K562 (cell line): Measurements from ENCODE around the gene HOXD9. TPM values are rescaled to one million over a fixed set of nuclear protein-coding genes. Genes with fewer than 3 reads are reported as not detected.

Source experiments
- ATAC-seq: fragments of 200-7000 bp; cut with Tn5 transposase; 3 replicates; pipeline ENCODE4 v1.9.1; 2020; ENCODE audit warnings: moderate library complexity
- BruUV-seq: library from RNA; stranded (reverse); fragments of 400-500 nt; replicated peaks from 2 replicates; lab custom pipeline; 2021; lab: Mats Ljungman, UMichigan
- CTCF ChIA-PET: fragments of 300-600 bp; formaldehyde crosslinking; extraction: SDS; loops from one replicate; lab custom pipeline; 2021; ENCODE audit warnings: low intra/inter-chr PET ratio; lab: Yijun Ruan, JAX
- POLR2A ChIA-PET: fragments of 300-600, 350-650 bp; sonication (Branson Sonifier 250); formaldehyde crosslinking; extraction: SDS; loops from one replicate; lab custom pipeline; 2021; ENCODE audit warnings: antibody characterized with exemption, inconsistent platforms; lab: Yijun Ruan, JAX
- DNase-seq, 4 experiments: peaks; one replicate each; pipeline versions ENCODE4 v3.0.0 to v3.0.0-alpha.2; 2011 to 2018; ENCODE audit warnings: low spot score in 3 of 4, mixed read lengths in 3 of 4; ENCODE audit errors: extremely low read depth in 1 of 4
- FAIRE-seq: peaks from 2 replicates; lab custom pipeline; 2011; peaks lifted over from hg19 to GRCh38; lab: Jason Lieb, UNC
- H2AFZ ChIP-seq: 2 replicates; pipeline ENCODE4 v1.6.0; 2011; ENCODE audit warnings: low read depth, low read length, control low read depth, inconsistent platforms
- H3K27ac ChIP-seq: fragments of 200-600 bp; 3 replicates; pipeline ENCODE4 v1.8.0; 2011; ENCODE audit warnings: low read depth, mild to moderate bottlenecking, control low read depth, inconsistent platforms, low read length, moderate library complexity, mixed read lengths; ENCODE audit errors: extremely low read depth
- H3K27me3 ChIP-seq, 2 experiments: fragments of 300-600 bp in 1 of 2; 2 replicates in 1 of 2; 3 replicates in 1 of 2; pipeline versions ENCODE4 v1.6.0 to v1.8.0; 2011; ENCODE audit warnings: inconsistent platforms in 2 of 2, low read length in 2 of 2, mild to moderate bottlenecking in 1 of 2, mixed read lengths in 1 of 2, moderate library complexity in 1 of 2; ENCODE audit not compliant: control insufficient read depth in 2 of 2, insufficient read depth in 2 of 2
- H3K36me3 ChIP-seq: fragments of 300-600 bp; 3 replicates; pipeline ENCODE4 v1.8.0; 2011; ENCODE audit warnings: mild to moderate bottlenecking, low read length, inconsistent platforms; ENCODE audit not compliant: control insufficient read depth, insufficient read depth
- H3K4me1 ChIP-seq, 2 experiments: fragments of 200-600 bp in 1 of 2; replicated peaks in 1 of 2; 2 replicates in 1 of 2; 3 replicates in 1 of 2; pipeline versions ENCODE4 v1.5.1 to v1.8.0; 2011; ENCODE audit warnings: inconsistent platforms in 2 of 2, low read length in 2 of 2, mild to moderate bottlenecking in 1 of 2, mixed read lengths in 1 of 2, moderate library complexity in 1 of 2; ENCODE audit not compliant: control insufficient read depth in 2 of 2, insufficient read depth in 2 of 2
- H3K4me2 ChIP-seq: 2 replicates; pipeline ENCODE4 v1.6.1; 2011; ENCODE audit warnings: low read length, control low read depth, inconsistent platforms, mixed read lengths; ENCODE audit not compliant: insufficient read depth
- H3K4me3 ChIP-seq: fragments of 200-600 bp; sonication (generic), shearing (Covaris generic); 2 replicates; pipeline ENCODE4 v1.5.1; 2016; ENCODE audit warnings: control low read depth, inconsistent platforms
- H3K79me2 ChIP-seq: fragments of 200-600 bp; 3 replicates; pipeline ENCODE4 v1.8.0; 2011; ENCODE audit warnings: low read length, inconsistent platforms; ENCODE audit not compliant: control insufficient read depth, insufficient read depth
- H3K9ac ChIP-seq, 2 experiments: 2 replicates each; pipeline versions ENCODE4 v1.6.0 to v1.6.1; 2011; ENCODE audit warnings: low read depth in 2 of 2, low read length in 2 of 2, control low read depth in 1 of 2, inconsistent platforms in 1 of 2, mild to moderate bottlenecking in 1 of 2, mixed read lengths in 1 of 2; ENCODE audit not compliant: insufficient read depth in 1 of 2
- H3K9me1 ChIP-seq: one replicate; pipeline ENCODE4 v1.6.0; 2011; ENCODE audit warnings: inconsistent platforms, mild to moderate bottlenecking, low read length, moderate library complexity; ENCODE audit not compliant: control insufficient read depth, insufficient read depth
- H3K9me3 ChIP-seq: replicated peaks from 2 replicates; pipeline ENCODE4 v1.5.1; 2011; ENCODE audit warnings: low read depth, low read length, inconsistent platforms; ENCODE audit not compliant: control insufficient read depth, insufficient read depth
- H4K20me1 ChIP-seq: replicated peaks from 2 replicates; pipeline ENCODE4 v1.6.1; 2011; ENCODE audit warnings: low read length, inconsistent platforms, mixed read lengths; ENCODE audit not compliant: control insufficient read depth, insufficient read depth
- PCBP1 ChIP-seq: fragments of 200-400 bp; formaldehyde crosslinking; IDR thresholded peaks from 2 replicates; pipeline ENCODE4 v1.6.1; 2018; ENCODE audit warnings: mild to moderate bottlenecking, low read depth, low read length; ENCODE audit not compliant: poor library complexity, severe bottlenecking
- SIN3B ChIP-seq: fragments of 450-650 bp; IDR thresholded peaks from 2 replicates; pipeline ENCODE4 v1.6.1; 2017; ENCODE audit warnings: low read depth, mild to moderate bottlenecking, moderate library complexity
- USF1 ChIP-seq: sonication (generic); formaldehyde crosslinking; IDR thresholded peaks from 2 replicates; pipeline ENCODE4 v1.9.0; 2022; ENCODE audit warnings: mild to moderate bottlenecking, missing genetic modification reagents
- USF2 ChIP-seq: sonication (generic); formaldehyde crosslinking; IDR thresholded peaks from 2 replicates; pipeline ENCODE4 v1.5.0; 2020; ENCODE audit warnings: missing genetic modification reagents
- WGBS: fragments of 100-300 bp; shearing (Covaris generic); methylation state at CpG from one replicate; pipeline ENCODE4 v1.1.6; 2016; ENCODE audit warnings: low coverage, mixed read lengths; ENCODE audit not compliant: insufficient coverage; ENCODE audit errors: missing lambda C conversion rate; 5-methylcytosine and 5-hydroxymethylcytosine counted together
- in situ Hi-C: fragments of 300-500 bp; cut with MboI; formaldehyde crosslinking; loops from 4 replicates; pipeline ENCODE4 v1.15.0; 2018; ENCODE audit warnings: inconsistent platforms, mixed read lengths
- intact Hi-C: fragments of 100-400 bp; cut with micrococcal nuclease; formaldehyde crosslinking; loops from 2 replicates; pipeline ENCODE4 v1.14.2; 2022
- polyA plus RNA-seq, 8 experiments: library from polyadenylated mRNA; depleted of rRNA in 4 of 8; stranded (reverse) in 5 of 8; unstranded in 3 of 8; fragments of >200 nt; fragmentation: Nextera tagmentation in 2 of 8; fragmentation: Illumina TruSeq in 1 of 8; extraction: Ambion mirVana in 2 of 8; extraction: Trizol in 1 of 8; gene quantifications; 2 replicates each; pipeline versions ENCODE4 v1.2.1 to v1.2.3, GENCODE V29; 2011 to 2014; ENCODE audit warnings: inconsistent platforms in 1 of 8, missing spikeins in 1 of 8
- total RNA-seq, 7 experiments: library from RNA; depleted of rRNA in 6 of 7; stranded (reverse); fragments of >200 nt in 6 of 7; fragmentation: Illumina TruSeq in 2 of 7; extraction: Trizol in 2 of 7; gene quantifications; 2 replicates each; pipeline versions ENCODE4 v1.2.1 to v1.2.3, GENCODE V29; 2011 to 2021; ENCODE audit warnings: low replicate concordance in 1 of 7
- TF ChIP-seq, protein P1 (sequence below): IDR thresholded peaks from 2 replicates; pipeline ENCODE4 v1.6.1; 2016; ENCODE audit warnings: missing genetic modification characterization, missing compliant biosample characterization

The HOXD9 gene
- total and polyA plus RNA-seq, 9 of the 15 experiments (the other 6 are each of a cell fraction or from before 2014, with no cell fraction given), result not detected

GRCh38 chr2:176136374-176137251, 14.1 kb downstream of the HOXD9 start:
- Histone ChIP-seq H3K27ac (no peak overlapping the region), H3K9me1 (no peaks in the 10 kb centered on the region), H3K4me1 (peaks cover 0 to 15% of the 10 kb centered on the region in 2 experiments; a peak in 2 of 5 replicates), H3K79me2 (no peaks in the 10 kb centered on the region), H3K9ac (no peak overlapping the region), H3K4me2 (peak overlapping the region; percentile 10; the same call in 1 of the 2 replicates), H3K9me3 (no peaks in the 10 kb centered on the region; the same call in 1 of the 2 replicates), H3K27me3 (peaks cover 37 to 64% of the 10 kb centered on the region in 2 experiments), H3K36me3 (no peaks in the 10 kb centered on the region), H2AFZ (no peak overlapping the region), H4K20me1 (no peaks in the 10 kb centered on the region)
- 22% methylated on average over 57 of the region's 71 CpGs for WGBS
- DNase-seq, result no peak
- in situ Hi-C loops, result loop anchor here (25.0 kb wide), 2 partner anchors 676 to 1626 kb away; no protein-coding TSS in a partner anchor
- FAIRE-seq, result no peak
- intact Hi-C loops, result no loop called here
- POLR2A ChIA-PET, result interaction anchor here (0.6 kb wide), 1 partner anchor 81 kb away, joined by 3 read pairs; no protein-coding TSS in a partner anchor
- TF ChIP-seq PCBP1 (peak; percentile 46), USF1 (CRISPR knock-in tag) (peak; percentile 40; the same call in 1 of the 2 replicates), SIN3B (no peak), USF2 (CRISPR knock-in tag) (peak; percentile 66)
- TF ChIP-seq, protein P1, sequence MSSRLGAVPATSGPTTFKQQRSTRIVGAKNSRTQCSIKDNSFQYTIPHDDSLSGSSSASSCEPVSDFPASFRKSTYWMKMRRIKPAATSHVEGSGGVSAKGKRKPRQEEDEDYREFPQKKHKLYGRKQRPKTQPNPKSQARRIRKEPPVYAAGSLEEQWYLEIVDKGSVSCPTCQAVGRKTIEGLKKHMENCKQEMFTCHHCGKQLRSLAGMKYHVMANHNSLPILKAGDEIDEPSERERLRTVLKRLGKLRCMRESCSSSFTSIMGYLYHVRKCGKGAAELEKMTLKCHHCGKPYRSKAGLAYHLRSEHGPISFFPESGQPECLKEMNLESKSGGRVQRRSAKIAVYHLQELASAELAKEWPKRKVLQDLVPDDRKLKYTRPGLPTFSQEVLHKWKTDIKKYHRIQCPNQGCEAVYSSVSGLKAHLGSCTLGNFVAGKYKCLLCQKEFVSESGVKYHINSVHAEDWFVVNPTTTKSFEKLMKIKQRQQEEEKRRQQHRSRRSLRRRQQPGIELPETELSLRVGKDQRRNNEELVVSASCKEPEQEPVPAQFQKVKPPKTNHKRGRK (tag), result peak; percentile 53
- TF ChIP-seq, all 486 proteins: peak for 4
- CTCF ChIA-PET, result interaction anchor here (1.7 kb wide), 1 partner anchor 10 kb away, joined by 4 read pairs; no protein-coding TSS in a partner anchor
- no peak for ATAC-seq
- no TSS peak for BruUV-seq
- no peak overlapping the region for H3K4me3 ChIP-seq
